ENCODE measurements around the gene PALM. TPM values are rescaled to one million over a fixed set of nuclear protein-coding genes. Genes with fewer than 3 reads are reported as not detected.

The PALM gene
- polyA plus RNA-seq, 1 donor (not counting 4 experiments of a cell fraction or from before 2014, with no cell fraction given): not detected

GRCh38 chr19:718251-718951, 9.7 kb downstream of the PALM start:
- peaks cover 2% of the 10 kb centered on the region for H3K9me3 ChIP-seq (ENCODE audit: control insufficient read depth, low read depth, low read length)
- TF ChIP-seq CTCF (optimal IDR thresholded peaks at IDR 0.05 in 1 of 3, IDR thresholded peaks at IDR 0.05 in 1 of 3, conservative IDR thresholded peaks at IDR 0.05 in 1 of 3; ENCODE audit: extremely low read depth in 1 of 3, insufficient read depth in 2 of 3, low read length in 3 of 3) (no peak), EZH2 (IDR thresholded peaks at IDR 0.05; ENCODE audit: low read length) (no peak)
- H3K4me3 ChIP-seq (ENCODE audit: control insufficient read depth in 2 of 3, extremely low read depth in 1 of 3, insufficient read depth in 2 of 3, low read depth in 1 of 3, low read length in 3 of 3): no peak overlapping the region
- no peaks in the 10 kb centered on the region for H3K36me3 ChIP-seq (ENCODE audit: control insufficient read depth in 2 of 2, extremely low read depth in 1 of 2, insufficient read depth in 2 of 2, low read length in 2 of 2)
- H3K79me2 ChIP-seq (ENCODE audit: control insufficient read depth, insufficient read depth, low read length): no peaks in the 10 kb centered on the region
- no peak overlapping the region for H3K9ac ChIP-seq (ENCODE audit: control insufficient read depth, extremely low read depth, insufficient read depth, low read length)
- H3K4me2 ChIP-seq (ENCODE audit: control insufficient read depth, extremely low read depth, insufficient read depth, low read depth, low read length): no peak overlapping the region
- H3K27me3 ChIP-seq (ENCODE audit: control insufficient read depth, extremely low read depth, insufficient read depth, low read length): peaks cover 7% of the 10 kb centered on the region
- DNase-seq (ENCODE audit: low read depth, low spot score) (no peak), FAIRE-seq (no peak)
- no peak overlapping the region for H2AFZ ChIP-seq (ENCODE audit: control insufficient read depth, low read length)
- H3K27ac ChIP-seq (ENCODE audit: control insufficient read depth, insufficient read depth, low read length): no peak overlapping the region
- dilution Hi-C loops (cut with MboI; ENCODE audit: extremely low pct_ligation_motif_present, low sequenced_read_pairs): no loop called here
- H3K9me1 ChIP-seq (ENCODE audit: control insufficient read depth, extremely low read depth, insufficient read depth, low read length): no peaks in the 10 kb centered on the region
- H4K20me1 ChIP-seq (ENCODE audit: control insufficient read depth, extremely low read depth, insufficient read depth, low read length): no peaks in the 10 kb centered on the region
- H3K4me1 ChIP-seq (ENCODE audit: control insufficient read depth, extremely low read depth, insufficient read depth, low read length): no peaks in the 10 kb centered on the region

- Histone ChIP-seq H2AFZ (ENCODE audit: control insufficient read depth, low read length) (no peak overlapping the region), H3K9me1 (ENCODE audit: control insufficient read depth, extremely low read depth, insufficient read depth, low read length) (no peaks in the 10 kb centered on the region), H3K9ac (ENCODE audit: control insufficient read depth, extremely low read depth, insufficient read depth, low read length) (no peak overlapping the region), H3K27me3 (ENCODE audit: control insufficient read depth, extremely low read depth, insufficient read depth, low read length) (peaks cover 7% of the 10 kb centered on the region), H3K4me2 (ENCODE audit: control insufficient read depth, extremely low read depth, insufficient read depth, low read depth, low read length) (no peak overlapping the region), H3K4me3 (ENCODE audit: control insufficient read depth in 2 of 3, extremely low read depth in 1 of 3, insufficient read depth in 2 of 3, low read depth in 1 of 3, low read length in 3 of 3) (no peak overlapping the region), H3K4me1 (ENCODE audit: control insufficient read depth, extremely low read depth, insufficient read depth, low read length) (no peaks in the 10 kb centered on the region), H3K9me3 (ENCODE audit: control insufficient read depth, low read depth, low read length) (peaks cover 2% of the 10 kb centered on the region), H3K36me3 (ENCODE audit: control insufficient read depth in 2 of 2, extremely low read depth in 1 of 2, insufficient read depth in 2 of 2, low read length in 2 of 2) (no peaks in the 10 kb centered on the region), H3K27ac (ENCODE audit: control insufficient read depth, insufficient read depth, low read length) (no peak overlapping the region), H3K79me2 (ENCODE audit: control insufficient read depth, insufficient read depth, low read length) (no peaks in the 10 kb centered on the region), H4K20me1 (ENCODE audit: control insufficient read depth, extremely low read depth, insufficient read depth, low read length) (no peaks in the 10 kb centered on the region)
- dilution Hi-C loops (cut with MboI; ENCODE audit: extremely low pct_ligation_motif_present, low sequenced_read_pairs): no loop called here
- TF ChIP-seq EZH2 (IDR thresholded peaks at IDR 0.05; ENCODE audit: low read length) (no peak), CTCF (optimal IDR thresholded peaks at IDR 0.05 in 1 of 3, IDR thresholded peaks at IDR 0.05 in 1 of 3, conservative IDR thresholded peaks at IDR 0.05 in 1 of 3; ENCODE audit: extremely low read depth in 1 of 3, insufficient read depth in 2 of 3, low read length in 3 of 3) (no peak)
- FAIRE-seq (no peak), DNase-seq (ENCODE audit: low read depth, low spot score) (no peak)
Observed at GRCh38 chr19:718991-719512, 10.3 kb downstream of the PALM start.
